Lower leg skin (tissue), 4 donors: ENCODE data around the gene SPATS1. TPM values are rescaled to one million over a fixed set of nuclear protein-coding genes. Genes with fewer than 3 reads are reported as not detected.
A peak's percentile ranks its signal among the peaks of the same experiment; 100 is the strongest.
"Not testable (repeated sequence)": the region's sequence is repeated elsewhere in the genome, so short reads cannot be mapped to it uniquely, and the experiment has no call there.

Experiments used
- DNase-seq, 2 donors: peaks; one replicate each; pipeline ENCODE4 v3.0.0-alpha.2; 2019; ENCODE audit warnings: low spot score in 2 of 2
- H3K4me3 ChIP-seq: fragments of 200-600 bp; sonication (generic); 2 replicates; pipeline ENCODE4 v1.5.1; 2017; ENCODE audit warnings: mild to moderate bottlenecking, low read depth; ENCODE audit not compliant: poor library complexity, severe bottlenecking
- CTCF ChIP-seq, 3 donors: fragments of 450-650 bp; IDR thresholded peaks; one replicate each; pipeline ENCODE4 v1.5.1; 2016; ENCODE audit warnings: antibody characterized with exemption in 3 of 3, mild to moderate bottlenecking in 3 of 3, moderate library complexity in 2 of 3
- POLR2A ChIP-seq, 2 donors: fragments of 450-650 bp; IDR thresholded peaks; one replicate each; pipeline ENCODE4 v1.6.1; 2016 to 2017; ENCODE audit warnings: antibody characterized with exemption in 2 of 2, mild to moderate bottlenecking in 1 of 2, moderate library complexity in 1 of 2
- WGBS, 2 donors: methylation state at CpG; one replicate each; pipeline ENCODE4 v1.1.5; 2018; 5-methylcytosine and 5-hydroxymethylcytosine counted together
- intact Hi-C: fragments of 100-400 bp; cut with DNase I; formaldehyde crosslinking; loops from one replicate; pipeline ENCODE4 v1.15.0; 2023; ENCODE audit warnings: low total_unique reads
- total RNA-seq, 4 donors: library from RNA; depleted of rRNA; stranded (reverse); fragments of >200 nt; gene quantifications; one replicate each; pipeline ENCODE4 v1.1.0, GENCODE V29; 2016

The SPATS1 gene
- total RNA-seq, 4 donors from 2014 or later: 0.23 TPM; not detected in 3

- whole genome bisulfite sequencing, 2 donors: 2 to 3% methylated on average over 38 to 52 of the region's 52 CpGs
- peak; percentile 82 to 97 for DNase-seq
- TF ChIP-seq POLR2A (IDR thresholded peaks at IDR 0.05): no peak
- peak in 1 of 3 donors; percentile 79 for TF ChIP-seq CTCF (IDR thresholded peaks at IDR 0.05)
- intact Hi-C loops: no loop called here
- peak within 1 kb of the TSS; percentile 96 for H3K4me3 ChIP-seq
Observed at GRCh38 chr6:44312901-44313788, 29.3 kb upstream of the SPATS1 start, which contains the start of gene AARS2. Gene AARS2 (minus strand): TSS chr6:44313347. CDS start chr6:44313323, 24 bp downstream.

DNA sequence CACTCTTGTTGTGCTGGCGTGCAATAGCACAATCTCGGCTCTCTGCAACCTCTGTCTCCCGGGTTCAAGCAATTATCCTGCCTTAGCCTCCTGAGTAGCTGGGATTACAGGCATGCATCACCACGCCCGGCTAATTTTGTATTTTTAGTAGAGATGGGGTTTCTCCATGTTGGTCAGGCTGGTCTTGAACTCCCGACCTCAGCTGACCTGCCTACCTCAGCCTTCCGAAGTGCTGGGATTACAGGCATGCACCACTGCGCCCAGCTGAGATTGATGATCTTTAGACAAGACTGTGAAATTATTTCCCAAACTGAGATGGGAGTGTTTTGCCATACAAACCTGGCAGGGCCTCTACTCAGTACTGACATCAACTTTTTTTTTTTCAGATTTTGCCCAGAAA is 27.8 kb upstream of the SPATS1 start:
- H3K4me3 ChIP-seq, DNase-seq, intact Hi-C loops: not testable (repeated sequence)
- 94% methylated on average over 8 of the region's 8 CpGs for WGBS, 2 donors

DNA sequence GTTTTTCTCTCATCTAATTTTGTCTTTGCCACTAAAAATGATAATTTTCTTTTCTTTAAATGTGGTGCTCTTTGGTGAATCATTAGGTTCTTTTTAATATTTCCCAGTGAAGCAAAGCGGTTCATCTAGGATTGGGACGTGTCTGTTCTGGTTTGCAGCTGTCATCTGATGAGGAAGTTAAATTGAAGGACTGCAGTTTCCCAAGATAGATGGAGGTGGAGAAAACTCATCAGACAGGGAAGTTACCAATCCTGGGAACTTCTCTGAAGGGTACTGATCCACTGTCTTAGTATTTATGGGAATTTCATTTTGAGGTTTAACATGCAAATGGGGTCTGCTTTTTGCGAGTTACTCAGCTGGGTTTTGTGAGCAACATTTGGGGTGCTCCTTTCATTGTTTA is 26.9 kb upstream of the SPATS1 start:
- H3K4me3 ChIP-seq: no peak overlapping the region
- TF ChIP-seq CTCF (IDR thresholded peaks at IDR 0.05) (no peak), POLR2A (IDR thresholded peaks at IDR 0.05) (no peak)
- intact Hi-C loops: no loop called here
- DNase-seq: no peak
- 49 to 56% methylated on average over 3 of the region's 3 CpGs for WGBS, 2 donors

DNA sequence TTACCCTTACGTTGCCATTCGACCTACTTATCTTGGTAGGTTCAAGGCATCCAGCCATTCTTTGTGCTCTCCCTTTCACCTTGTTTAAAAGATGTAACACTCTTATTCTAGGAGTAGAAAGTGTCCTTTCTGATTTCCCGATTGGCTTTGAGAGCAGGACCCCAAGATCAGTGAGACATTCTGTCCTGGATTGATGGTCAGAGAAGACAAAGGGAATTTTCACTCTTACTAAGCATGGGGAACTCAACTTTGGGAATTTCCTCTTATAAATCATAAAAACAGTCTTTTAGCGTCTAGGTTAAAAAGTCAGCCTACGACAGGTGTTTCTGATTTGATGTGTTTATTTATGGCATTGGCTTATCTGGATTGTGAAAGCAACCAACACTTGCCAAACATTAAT is 26.5 kb upstream of the SPATS1 start:
- intact Hi-C loops: no loop called here
- no peak overlapping the region for H3K4me3 ChIP-seq
- 67 to 75% methylated on average over 5 of the region's 5 CpGs for WGBS, 2 donors
- no peak for DNase-seq
- TF ChIP-seq CTCF (IDR thresholded peaks at IDR 0.05) (no peak), POLR2A (IDR thresholded peaks at IDR 0.05) (no peak)

GRCh38 chr6:44316481-44316880 is 26.0 kb upstream of the SPATS1 start:
- TF ChIP-seq CTCF (IDR thresholded peaks at IDR 0.05): no peak
- TF ChIP-seq POLR2A (IDR thresholded peaks at IDR 0.05): no peak
- intact Hi-C loops: no loop called here
- DNase-seq: no peak
- 83 to 87% methylated on average over 12 of the region's 12 CpGs for WGBS, 2 donors
- H3K4me3 ChIP-seq: no peak overlapping the region

- 81 to 83% methylated on average over 9 of the region's 9 CpGs for WGBS, 2 donors
- intact Hi-C loops, DNase-seq, H3K4me3 ChIP-seq: not testable (repeated sequence)
Observed at GRCh38 chr6:44317136-44317631, 25.3 kb upstream of the SPATS1 start.
